ENCODE results near the gene ALX3. TPM values are rescaled to one million over a fixed set of nuclear protein-coding genes. Genes with fewer than 3 reads are reported as not detected.
"Not testable (repeated sequence)": the region's sequence is repeated elsewhere in the genome, so short reads cannot be mapped to it uniquely, and the experiment has no call there.

Gene ALX3
- total RNA-seq, 1 donor from 2014 or later = not detected

GRCh38 chr1:110089561-110090275, 19.2 kb upstream of the ALX3 start:
- no peak for DNase-seq (ENCODE audit: low read depth)

DNA sequence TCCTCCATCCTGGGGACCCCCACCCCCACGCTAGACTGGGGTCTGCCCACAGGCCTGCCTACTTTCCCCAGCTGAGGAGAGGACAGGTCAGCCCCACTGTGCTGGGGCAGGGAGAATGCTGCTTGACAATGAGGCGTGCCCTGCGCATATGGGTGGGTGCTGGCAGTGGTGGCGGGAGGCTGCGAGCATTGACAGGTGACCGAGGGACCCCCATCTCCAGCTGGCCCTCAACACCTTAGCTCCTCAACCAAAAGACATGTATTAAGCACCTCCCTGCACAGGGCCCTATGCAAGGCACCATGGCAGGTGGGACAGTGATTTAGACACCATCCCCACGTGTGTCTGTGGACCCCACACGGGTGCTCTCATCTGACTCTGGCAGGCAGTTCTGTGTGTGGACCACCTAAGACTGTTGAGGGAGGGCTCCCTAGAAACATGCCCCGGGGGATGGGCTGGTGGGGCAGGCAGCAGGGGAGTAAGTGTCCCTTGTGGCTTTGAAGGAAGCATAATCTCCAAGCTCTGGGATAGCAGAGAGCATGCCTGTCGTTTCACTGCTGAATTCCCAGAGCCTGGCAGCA, 18.4 kb upstream of the ALX3 start:
- no peak for DNase-seq (ENCODE audit: low read depth)

- peak; percentile 27 for DNase-seq (ENCODE audit: low read depth)
These were observed 17.6 kb upstream of the ALX3 start for GRCh38 chr1:110087812-110088738.

- peak; percentile 29 for DNase-seq (ENCODE audit: low read depth)
These were observed 16.5 kb upstream of the ALX3 start for GRCh38 chr1:110086961-110087360.

DNA sequence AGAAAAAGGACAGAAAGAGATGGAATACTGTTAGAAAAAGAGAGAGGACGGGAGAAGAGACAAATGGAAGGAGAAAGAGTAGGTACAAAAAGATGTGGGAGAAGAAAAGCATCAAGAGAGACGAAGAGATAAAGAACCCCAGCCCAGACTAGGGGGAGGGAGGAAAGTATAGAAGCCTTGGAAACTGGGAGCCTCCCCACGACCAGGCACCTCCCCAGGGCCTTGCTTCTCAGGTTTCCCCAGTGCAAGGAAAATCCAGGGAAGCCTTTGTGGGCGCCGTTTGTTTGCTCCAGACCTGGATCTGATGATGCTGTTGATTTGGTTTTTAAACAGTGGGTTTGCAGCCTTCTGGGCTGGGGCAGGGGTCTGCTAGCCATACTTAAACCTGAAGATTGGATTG, 15.2 kb upstream of the ALX3 start:
- DNase-seq (ENCODE audit: low read depth) = no peak

GRCh38 chr1:110084227-110085078, 14.0 kb upstream of the ALX3 start:
- DNase-seq (ENCODE audit: low read depth) = no peak

DNA sequence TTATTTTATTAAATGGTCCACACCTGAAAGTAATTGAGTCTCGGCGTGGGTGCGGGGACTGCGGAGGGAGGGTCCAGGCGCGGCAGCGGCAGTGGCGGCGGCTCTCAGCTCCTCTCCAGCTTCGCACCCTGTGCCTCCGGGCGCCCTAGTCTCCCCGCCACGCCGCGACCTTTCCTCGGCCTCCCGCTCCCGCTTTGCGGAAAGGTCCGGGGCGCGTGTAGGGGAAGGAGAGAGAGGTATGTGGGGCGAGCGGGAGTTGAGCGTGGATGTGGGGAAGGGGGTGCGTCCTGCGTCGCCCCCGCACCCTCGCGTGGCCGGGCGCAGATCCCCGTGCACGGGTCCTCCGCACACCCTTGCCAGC, 13.4 kb upstream of the ALX3 start:
- DNase-seq (ENCODE audit: low read depth) = no peak

DNA sequence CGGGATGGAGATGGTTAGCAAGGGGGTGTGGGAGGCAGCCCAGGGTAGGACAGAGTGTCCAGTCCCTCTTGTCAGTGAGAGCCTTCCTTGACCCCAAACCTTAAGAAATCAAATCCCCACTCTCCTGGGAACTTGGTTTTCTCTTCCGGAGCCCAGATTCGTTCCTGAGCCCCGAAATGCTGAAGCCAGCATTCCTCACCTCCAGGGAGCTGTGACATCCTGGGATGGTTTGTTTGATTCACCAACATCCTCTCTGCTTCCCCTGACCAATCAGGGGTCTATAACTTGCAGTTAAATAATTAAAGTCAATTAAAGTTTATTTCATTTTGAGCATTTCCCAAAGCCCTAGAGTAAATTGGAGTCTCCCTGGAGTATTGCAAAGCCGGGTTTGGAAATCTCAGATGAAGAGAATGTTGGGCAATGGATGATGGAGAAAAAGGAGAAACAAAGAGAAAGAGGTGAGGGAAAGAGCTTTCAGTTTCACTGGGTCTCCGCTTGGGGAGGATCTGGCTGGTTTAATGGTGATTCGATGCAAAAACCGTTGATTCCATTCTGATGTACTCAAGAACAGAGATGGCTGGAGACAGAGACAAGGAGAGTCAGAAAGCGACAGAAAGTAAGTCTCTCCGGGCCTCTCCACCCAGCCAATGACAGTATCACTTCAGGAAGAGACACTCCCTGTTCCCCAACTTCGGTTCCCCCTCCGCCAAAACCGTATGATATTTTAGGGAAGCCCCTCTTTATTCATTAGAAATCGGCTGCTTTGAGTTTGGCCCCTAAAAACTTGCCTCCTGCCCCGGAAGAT, 12.8 kb upstream of the ALX3 start:
- DNase-seq (ENCODE audit: low read depth) = no peak

GRCh38 chr1:110082477-110082876, 12.0 kb upstream of the ALX3 start:
- DNase-seq (ENCODE audit: low read depth) = no peak

GRCh38 chr1:110081061-110081460, 10.6 kb upstream of the ALX3 start:
- DNase-seq (ENCODE audit: low read depth) = no peak

GRCh38 chr1:110079995-110080394, 9.5 kb upstream of the ALX3 start:
- DNase-seq (ENCODE audit: low read depth) = not testable (repeated sequence)

- peak; percentile 41 for DNase-seq (ENCODE audit: low read depth)
These were observed 6.5 kb upstream of the ALX3 start for GRCh38 chr1:110076789-110077500.

GRCh38 chr1:110074166-110074565, 3.7 kb upstream of the ALX3 start:
- DNase-seq (ENCODE audit: low read depth) = no peak

DNA sequence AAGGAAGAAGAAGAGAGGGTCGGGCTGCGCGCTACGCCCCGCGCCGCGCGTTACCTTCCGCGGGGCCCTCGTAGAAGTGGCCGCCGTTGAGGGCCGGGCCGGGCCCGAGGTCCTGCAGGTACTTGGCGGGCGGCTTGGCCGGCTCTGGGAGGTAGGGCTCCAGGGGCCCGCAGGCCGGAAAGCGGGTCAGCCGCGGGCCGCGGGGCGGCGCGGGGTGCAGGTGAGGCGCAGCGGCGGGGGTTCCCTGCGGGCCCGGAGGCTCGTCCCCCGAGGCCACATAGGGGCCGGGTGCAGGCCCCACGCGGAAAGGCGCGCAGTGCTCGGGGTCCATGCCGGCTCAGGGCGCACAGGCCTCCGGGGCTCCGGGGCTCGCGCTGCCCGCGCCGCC, 196 bp downstream of the ALX3 start:
- DNase-seq (ENCODE audit: low read depth) = no peak

GRCh38 chr1:110069404-110070281, 829 bp downstream of the ALX3 start:
- no peak for DNase-seq (ENCODE audit: low read depth)

GRCh38 chr1:110068646-110069403, 1.6 kb downstream of the ALX3 start:
- no peak for DNase-seq (ENCODE audit: low read depth)

DNA sequence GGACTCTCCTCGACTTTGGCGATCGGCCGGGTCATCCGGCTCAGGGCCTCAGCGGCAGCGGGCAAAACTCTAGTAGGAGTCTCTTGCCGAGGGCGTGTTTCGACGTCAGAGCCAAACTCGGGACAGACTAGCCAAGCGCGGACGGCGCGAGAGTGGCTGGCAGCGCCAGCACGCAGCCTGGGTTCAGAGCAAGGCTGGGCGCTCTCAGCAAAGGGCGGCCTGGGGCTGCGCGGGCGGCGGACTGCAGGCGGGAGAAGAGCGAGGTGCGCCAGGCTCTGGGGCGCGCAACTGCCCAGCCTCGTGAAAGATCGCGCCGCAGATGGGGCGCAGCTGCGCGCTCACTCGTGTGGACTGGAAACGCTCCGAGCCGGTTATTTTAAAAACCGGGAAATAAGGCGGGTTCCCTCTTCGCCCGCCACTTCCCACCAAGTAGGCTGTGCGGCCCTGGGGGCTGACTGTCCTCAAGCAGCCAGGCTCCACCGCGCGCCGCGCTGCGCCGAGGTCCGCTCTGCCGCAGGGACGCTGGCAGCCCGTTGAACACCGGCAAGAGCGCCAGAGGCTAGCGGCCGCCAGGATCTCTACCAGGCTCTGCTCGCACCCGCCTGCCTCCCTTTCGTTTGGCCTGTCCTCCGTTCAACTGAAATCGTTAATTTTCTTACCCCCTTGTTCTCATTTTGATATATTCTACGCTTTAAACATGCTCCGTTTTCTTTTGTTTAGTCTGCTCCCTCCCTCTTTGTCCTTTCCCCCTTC, 2.4 kb downstream of the ALX3 start:
- DNase-seq (ENCODE audit: low read depth) = no peak

DNA sequence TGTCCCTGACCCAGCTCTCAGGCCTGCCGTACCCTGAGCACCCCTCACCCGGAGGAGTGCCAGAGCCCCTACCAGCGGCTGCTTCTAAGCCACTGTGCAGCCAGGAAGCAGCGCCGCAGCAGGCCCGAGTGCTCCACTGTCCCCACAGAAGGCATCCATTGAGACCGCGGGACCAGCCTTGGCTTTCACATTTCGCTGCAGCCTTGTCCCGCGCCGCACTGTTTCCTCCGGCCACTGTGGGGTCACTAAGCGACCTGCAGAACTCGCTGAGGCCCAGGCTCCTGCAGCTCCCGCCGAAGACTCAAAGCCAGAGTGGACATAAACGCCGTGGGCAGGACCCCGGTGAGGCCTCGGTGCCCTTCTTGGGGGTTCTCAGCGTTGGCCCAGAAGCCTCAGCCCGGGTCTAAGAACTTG, 3.0 kb downstream of the ALX3 start:
- no peak for DNase-seq (ENCODE audit: low read depth)

Data from renal cortical epithelial cell (primary cell).